Choroid plexus epithelial cell (primary cell): ENCODE measurements around the gene SAXO1.

ENCODE experiments used
- DNase-seq: peaks from one replicate; pipeline ENCODE4 v3.0.0-alpha.2; 2010; ENCODE audit warnings: low read depth
- H3K4me3 ChIP-seq: 2 replicates; pipeline ENCODE4 v1.5.1; 2011; ENCODE audit warnings: low read depth, mild to moderate bottlenecking, control low read depth, low read length, moderate library complexity
- TF ChIP-seq, protein P1 (sequence below): conservative IDR thresholded peaks from 2 replicates; pipeline ENCODE4 v1.5.1; 2011; ENCODE audit warnings: low read depth, mild to moderate bottlenecking, control low read depth, inconsistent platforms, low read length, moderate library complexity

SAXO1 gene

GRCh38 chr9:18980189-18980588 is 52.8 kb downstream of the SAXO1 start:
- no peak overlapping the region for H3K4me3 ChIP-seq
- TF ChIP-seq, protein P1, sequence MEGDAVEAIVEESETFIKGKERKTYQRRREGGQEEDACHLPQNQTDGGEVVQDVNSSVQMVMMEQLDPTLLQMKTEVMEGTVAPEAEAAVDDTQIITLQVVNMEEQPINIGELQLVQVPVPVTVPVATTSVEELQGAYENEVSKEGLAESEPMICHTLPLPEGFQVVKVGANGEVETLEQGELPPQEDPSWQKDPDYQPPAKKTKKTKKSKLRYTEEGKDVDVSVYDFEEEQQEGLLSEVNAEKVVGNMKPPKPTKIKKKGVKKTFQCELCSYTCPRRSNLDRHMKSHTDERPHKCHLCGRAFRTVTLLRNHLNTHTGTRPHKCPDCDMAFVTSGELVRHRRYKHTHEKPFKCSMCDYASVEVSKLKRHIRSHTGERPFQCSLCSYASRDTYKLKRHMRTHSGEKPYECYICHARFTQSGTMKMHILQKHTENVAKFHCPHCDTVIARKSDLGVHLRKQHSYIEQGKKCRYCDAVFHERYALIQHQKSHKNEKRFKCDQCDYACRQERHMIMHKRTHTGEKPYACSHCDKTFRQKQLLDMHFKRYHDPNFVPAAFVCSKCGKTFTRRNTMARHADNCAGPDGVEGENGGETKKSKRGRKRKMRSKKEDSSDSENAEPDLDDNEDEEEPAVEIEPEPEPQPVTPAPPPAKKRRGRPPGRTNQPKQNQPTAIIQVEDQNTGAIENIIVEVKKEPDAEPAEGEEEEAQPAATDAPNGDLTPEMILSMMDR: no peak
- DNase-seq: no peak

GRCh38 chr9:18979367-18979766 is 53.6 kb downstream of the SAXO1 start:
- no peak overlapping the region for H3K4me3 ChIP-seq
- TF ChIP-seq, protein P1: no peak
- DNase-seq: peak; percentile 24

DNA sequence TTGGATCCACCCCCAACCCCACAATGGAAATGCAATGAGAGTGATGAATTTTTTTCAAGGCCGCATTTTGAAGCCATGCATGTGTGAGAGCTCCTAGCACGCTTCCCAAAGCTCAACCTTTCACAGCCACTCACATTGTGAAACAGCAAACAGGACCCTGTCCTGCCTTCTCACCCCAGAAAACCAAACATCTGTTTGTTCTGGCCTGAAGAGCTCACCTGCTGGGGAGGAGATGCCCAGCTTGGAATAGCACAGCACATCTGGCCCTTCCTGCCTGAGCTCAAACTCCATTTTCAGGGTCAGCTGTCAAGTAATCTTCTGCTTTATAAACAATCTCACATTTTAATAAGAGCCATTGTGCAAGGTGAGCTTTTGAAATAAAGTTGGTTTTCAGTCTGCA is 54.8 kb downstream of the SAXO1 start:
- TF ChIP-seq, protein P1: no peak
- no peak overlapping the region for H3K4me3 ChIP-seq
- no peak for DNase-seq

GRCh38 chr9:18976709-18977531 is 56.1 kb downstream of the SAXO1 start:
- TF ChIP-seq, protein P1: no peak
- DNase-seq: peak; percentile 80
- peak overlapping the region; percentile 31 for H3K4me3 ChIP-seq

- DNase-seq: peak; percentile 36
- H3K4me3 ChIP-seq: peak overlapping the region; percentile 31
- TF ChIP-seq, protein P1: no peak
Measured at GRCh38 chr9:18976221-18976708, 56.7 kb downstream of the SAXO1 start.

DNA sequence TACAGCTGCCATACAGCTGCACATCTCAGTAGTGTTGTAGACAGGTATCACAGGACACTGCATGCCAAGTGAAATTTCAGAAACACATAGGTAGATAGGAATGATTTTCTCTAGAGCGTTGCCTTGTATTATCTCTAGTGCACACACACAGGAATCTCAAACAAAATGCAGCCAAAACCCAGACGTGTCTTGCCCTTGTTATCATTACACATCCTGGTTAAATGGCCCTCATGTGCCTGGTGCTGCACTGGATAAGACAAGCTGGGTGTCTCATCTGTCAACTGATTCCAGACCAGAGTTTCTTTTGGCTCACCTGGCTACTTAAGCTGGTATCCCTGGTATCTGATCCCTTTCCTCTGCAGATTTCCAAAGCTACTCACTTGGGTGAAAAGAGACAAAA is 59.7 kb downstream of the SAXO1 start:
- TF ChIP-seq, protein P1: no peak
- H3K4me3 ChIP-seq: no peak overlapping the region
- no peak for DNase-seq

DNA sequence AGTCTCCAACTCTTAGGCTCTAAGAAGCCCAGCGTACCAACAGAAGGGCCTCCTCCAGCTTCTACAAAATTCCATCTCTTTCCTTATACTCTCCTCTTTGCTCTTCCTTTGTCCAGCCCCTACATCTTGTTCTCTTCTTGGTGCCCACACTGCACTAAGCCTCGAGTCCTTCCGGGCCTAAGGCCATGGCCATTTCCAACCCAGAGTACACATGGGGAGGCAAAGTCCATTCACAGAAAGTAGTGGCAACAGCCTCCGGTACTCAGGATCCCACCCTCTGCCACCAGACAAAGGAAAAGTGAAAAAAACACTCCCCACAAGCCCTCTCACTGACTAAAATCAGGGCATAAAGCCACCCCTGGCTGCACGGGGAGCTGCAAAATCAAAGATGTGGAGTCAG is 60.3 kb downstream of the SAXO1 start:
- TF ChIP-seq, protein P1: no peak
- no peak for DNase-seq
- H3K4me3 ChIP-seq: no peak overlapping the region
